ENCODE data around the gene ZNF500.

The ZNF500 gene

GRCh38 chr16:4700997-4701743 is 65.8 kb downstream of the ZNF500 start:
- DNase-seq: no peak

- no peak for DNase-seq
Observed at GRCh38 chr16:4700380-4700996, 66.5 kb downstream of the ZNF500 start.

GRCh38 chr16:4699046-4699556 is 67.9 kb downstream of the ZNF500 start:
- DNase-seq: no peak

GRCh38 chr16:4698321-4699045 is 68.5 kb downstream of the ZNF500 start:
- DNase-seq: no peak

Data from NCI-H1105 (cell line).